HCT116 (cell line): Measurements from ENCODE around the gene ANO2. TPM values are rescaled to one million over a fixed set of nuclear protein-coding genes. Genes with fewer than 3 reads are reported as not detected.

ENCODE experiments used
- ATAC-seq: fragments of 200-7000 bp; cut with Tn5 transposase; 2 replicates; pipeline ENCODE4 v1.9.1; 2020; ENCODE audit warnings: mild to moderate bottlenecking, moderate library complexity
- BruUV-seq: library from RNA; stranded (reverse); fragments of 400-500 nt; replicated peaks from 2 replicates; lab custom pipeline; 2021; lab: Mats Ljungman, UMichigan
- CTCF ChIA-PET: fragments of 300-600 bp; sonication (Branson Sonifier 250); formaldehyde crosslinking; loops from one replicate; lab custom pipeline; 2021; ENCODE audit warnings: antibody characterized with exemption; lab: Charles Lee
- POLR2A ChIA-PET: fragments of 300-600, 350-600 bp; sonication (Branson Sonifier 250); formaldehyde crosslinking; loops from one replicate; lab custom pipeline; 2021; ENCODE audit warnings: antibody characterized with exemption; lab: Charles Lee
- RAD21 ChIA-PET, 2 experiments: fragments of 300-600 bp; sonication (Branson Sonifier 250); formaldehyde crosslinking; loops; one replicate each; lab custom pipeline; 2023; ENCODE audit warnings: low total read pairs in 2 of 2; ENCODE audit not compliant: uncharacterized antibody in 2 of 2, unreplicated experiment in 2 of 2, low non-redundant PET in 1 of 2; lab: Charles Lee
- DNase-seq: peaks from one replicate; pipeline ENCODE4 v3.0.0-alpha.2; 2010; ENCODE audit warnings: low read depth, low spot score
- H2AFZ ChIP-seq: fragments of 200-600 bp; shearing (Covaris generic), sonication (generic); 2 replicates; pipeline ENCODE4 v1.6.1; 2017; ENCODE audit warnings: low read depth, mixed run types, mixed read lengths, antibody characterized with exemption, low read length; ENCODE audit not compliant: poor library complexity, severe bottlenecking
- H3K27ac ChIP-seq: 2 replicates; pipeline ENCODE4 v1.5.1; 2012; ENCODE audit warnings: low read depth, low read length
- H3K27me3 ChIP-seq: fragments of 200-600 bp; sonication (generic); 2 replicates; pipeline ENCODE4 v1.6.1; 2016; ENCODE audit warnings: mixed run types, low read length, mixed read lengths; ENCODE audit not compliant: insufficient read depth
- H3K36me3 ChIP-seq, 2 experiments: fragments of 200-500 bp in 1 of 2; fragments of 200-600 bp in 1 of 2; sonication (Bioruptor generic) in 1 of 2; sonication (generic) in 1 of 2; 2 replicates each; pipeline versions ENCODE4 v1.5.1 to v1.6.1; 2014 to 2016; ENCODE audit warnings: low read length in 2 of 2, inconsistent platforms in 1 of 2, mixed read lengths in 1 of 2, mixed run types in 1 of 2; ENCODE audit not compliant: insufficient read depth in 2 of 2, control insufficient read depth in 1 of 2
- H3K4me1 ChIP-seq, 2 experiments: fragments of 200-600 bp in 1 of 2; sonication (generic) in 1 of 2; 2 replicates each; pipeline versions ENCODE4 v1.5.1 to v1.6.1; 2012 to 2017; ENCODE audit warnings: low read length in 2 of 2, inconsistent platforms in 1 of 2, mild to moderate bottlenecking in 1 of 2, mixed read lengths in 1 of 2, mixed run types in 1 of 2, moderate library complexity in 1 of 2; ENCODE audit not compliant: insufficient read depth in 2 of 2, control insufficient read depth in 1 of 2
- H3K4me2 ChIP-seq: fragments of 200-600 bp; sonication (generic); 2 replicates; pipeline ENCODE4 v1.6.1; 2017; ENCODE audit warnings: mixed run types, low read length, mixed read lengths
- H3K4me3 ChIP-seq, 2 experiments: fragments of 200-600 bp in 1 of 2; sonication (generic) in 1 of 2; replicated peaks in 1 of 2; 2 replicates each; pipeline ENCODE4 v1.5.1; 2011 to 2016; ENCODE audit warnings: low read length in 2 of 2, control low read depth in 1 of 2, low read depth in 1 of 2, mild to moderate bottlenecking in 1 of 2, mixed read lengths in 1 of 2, mixed run types in 1 of 2
- H3K79me2 ChIP-seq: fragments of 200-600 bp; sonication (generic); 2 replicates; pipeline ENCODE4 v1.6.1; 2017; ENCODE audit warnings: mild to moderate bottlenecking, mixed run types, low read length, moderate library complexity, mixed read lengths; ENCODE audit not compliant: insufficient read depth
- H3K9ac ChIP-seq: fragments of 200-600 bp; sonication (generic); 2 replicates; pipeline ENCODE4 v1.6.1; 2016; ENCODE audit warnings: low read length, mixed read lengths
- H3K9me2 ChIP-seq: fragments of 200-600 bp; sonication (generic), shearing (Covaris generic); 2 replicates; pipeline ENCODE4 v1.6.1; 2017; ENCODE audit warnings: mixed run types, mild to moderate bottlenecking, moderate library complexity; ENCODE audit not compliant: insufficient read depth
- H3K9me3 ChIP-seq, 2 experiments: fragments of 200-500 bp in 1 of 2; fragments of 200-600 bp in 1 of 2; sonication (Bioruptor generic) in 1 of 2; sonication (generic) in 1 of 2; 2 replicates each; pipeline ENCODE4 v1.6.1; 2014 to 2017; ENCODE audit warnings: low read length in 2 of 2, mixed read lengths in 2 of 2, inconsistent platforms in 1 of 2, low read depth in 1 of 2, mild to moderate bottlenecking in 1 of 2, mixed run types in 1 of 2, moderate library complexity in 1 of 2; ENCODE audit not compliant: control insufficient read depth in 1 of 2, insufficient read depth in 1 of 2
- H4K20me1 ChIP-seq: fragments of 200-600 bp; sonication (generic), shearing (Covaris generic); 2 replicates; pipeline ENCODE4 v1.6.1; 2017; ENCODE audit warnings: mixed run types, mild to moderate bottlenecking, moderate library complexity; ENCODE audit not compliant: insufficient read depth
- EGR1 ChIP-seq: IDR thresholded peaks from 2 replicates; pipeline ENCODE4 v1.6.1; 2012; ENCODE audit warnings: low read depth
- ELF1 ChIP-seq: IDR thresholded peaks from 2 replicates; pipeline ENCODE4 v1.6.1; 2012; ENCODE audit warnings: low read depth, borderline replicate concordance
- FOSL1 ChIP-seq: IDR thresholded peaks from 2 replicates; pipeline ENCODE4 v1.6.1; 2012; ENCODE audit warnings: low read depth
- MAX ChIP-seq: IDR thresholded peaks from 2 replicates; pipeline ENCODE4 v1.6.1; 2012
- POLR2A ChIP-seq: IDR thresholded peaks from 2 replicates; pipeline ENCODE4 v1.7.0; 2011; ENCODE audit warnings: borderline replicate concordance; ENCODE audit not compliant: insufficient read depth, insufficient read length; ENCODE audit errors: extremely low read depth
- POLR2AphosphoS5 ChIP-seq: IDR thresholded peaks from 2 replicates; pipeline ENCODE4 v1.6.1; 2011; ENCODE audit warnings: mild to moderate bottlenecking, low read depth, low read length, moderate library complexity
- RAD21 ChIP-seq: IDR thresholded peaks from 2 replicates; pipeline ENCODE4 v1.6.1; 2012; ENCODE audit warnings: low read depth, mild to moderate bottlenecking
- SIN3A ChIP-seq: IDR thresholded peaks from 2 replicates; pipeline ENCODE4 v1.6.1; 2012; ENCODE audit warnings: low read depth
- SRF ChIP-seq: IDR thresholded peaks from 2 replicates; pipeline ENCODE4 v1.6.1; 2012; ENCODE audit warnings: low read depth
- TCF7L2 ChIP-seq: IDR thresholded peaks from 2 replicates; pipeline ENCODE4 v1.7.0; 2011; ENCODE audit warnings: borderline replicate concordance, inconsistent platforms; ENCODE audit not compliant: insufficient read depth, insufficient read length; ENCODE audit errors: extremely low read depth
- YY1 ChIP-seq: IDR thresholded peaks from 2 replicates; pipeline ENCODE4 v1.6.1; 2011; ENCODE audit warnings: low read length, low read depth, moderate library complexity, mild to moderate bottlenecking; ENCODE audit not compliant: insufficient replicate concordance; ENCODE audit errors: extremely low read depth
- ZNF274 ChIP-seq: fragments of 200-500 bp; sonication (Bioruptor generic); IDR thresholded peaks from 2 replicates; pipeline ENCODE4 v1.6.1; 2014; ENCODE audit warnings: mild to moderate bottlenecking, low read depth, low read length, inconsistent platforms
- intact Hi-C: fragments of 100-400 bp; cut with micrococcal nuclease; formaldehyde crosslinking; loops from 2 replicates; pipeline ENCODE4 v1.10.0; 2022
- total RNA-seq: library from RNA; stranded (reverse); gene quantifications from one replicate; pipeline ENCODE4 v1.2.1, GENCODE V29; 2021; ENCODE audit not compliant: unreplicated experiment
- TF ChIP-seq, protein P1 (sequence below): IDR thresholded peaks from 2 replicates; pipeline ENCODE4 v1.6.1; 2011; ENCODE audit warnings: mild to moderate bottlenecking, low read length, moderate library complexity; ENCODE audit not compliant: insufficient replicate concordance; ENCODE audit errors: extremely low read depth
- TF ChIP-seq, protein P2 (sequence below), 3 experiments: fragments of 200-600 bp in 1 of 3; sonication (generic) in 1 of 3; IDR thresholded peaks in 2 of 3; conservative IDR thresholded peaks in 1 of 3; 2 replicates each; pipeline ENCODE4 v1.5.1; 2012 to 2017; ENCODE audit warnings: low read depth in 2 of 3, low read length in 2 of 3, antibody characterized with exemption in 1 of 3, borderline replicate concordance in 1 of 3, control low read depth in 1 of 3, mild to moderate bottlenecking in 1 of 3, mixed read lengths in 1 of 3, mixed run types in 1 of 3, moderate library complexity in 1 of 3; ENCODE audit not compliant: insufficient read depth in 1 of 3

Gene ANO2
- total RNA-seq, 1 experiment from 2014 or later: not detected

- no peak for TF ChIP-seq YY1
Measured at GRCh38 chr12:5985471-5985870, 40.4 kb upstream of the ANO2 start (continued).

DNA sequence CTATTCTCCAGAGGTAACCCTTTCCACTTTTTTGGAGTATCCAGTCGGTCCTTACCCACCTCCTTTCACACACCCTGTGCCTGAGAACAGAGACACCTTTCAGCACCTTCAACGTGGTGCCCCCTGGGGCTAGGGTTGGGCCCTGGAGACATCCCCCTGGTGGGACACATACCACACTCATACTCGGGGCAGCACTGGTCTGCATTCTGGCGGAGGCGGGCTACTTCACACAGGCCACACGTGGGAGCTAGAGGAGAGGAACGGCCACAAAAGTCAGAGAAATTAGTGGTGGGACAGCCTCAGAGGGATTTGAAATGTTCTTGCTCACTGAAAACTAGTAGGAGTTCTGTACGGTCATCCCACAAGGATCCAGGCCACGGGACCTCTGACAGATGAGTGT, 39.8 kb upstream of the ANO2 start:
- POLR2A ChIA-PET: no interaction called here
- TF ChIP-seq SRF: no peak
- TF ChIP-seq TCF7L2: no peak
- TF ChIP-seq, protein P1, sequence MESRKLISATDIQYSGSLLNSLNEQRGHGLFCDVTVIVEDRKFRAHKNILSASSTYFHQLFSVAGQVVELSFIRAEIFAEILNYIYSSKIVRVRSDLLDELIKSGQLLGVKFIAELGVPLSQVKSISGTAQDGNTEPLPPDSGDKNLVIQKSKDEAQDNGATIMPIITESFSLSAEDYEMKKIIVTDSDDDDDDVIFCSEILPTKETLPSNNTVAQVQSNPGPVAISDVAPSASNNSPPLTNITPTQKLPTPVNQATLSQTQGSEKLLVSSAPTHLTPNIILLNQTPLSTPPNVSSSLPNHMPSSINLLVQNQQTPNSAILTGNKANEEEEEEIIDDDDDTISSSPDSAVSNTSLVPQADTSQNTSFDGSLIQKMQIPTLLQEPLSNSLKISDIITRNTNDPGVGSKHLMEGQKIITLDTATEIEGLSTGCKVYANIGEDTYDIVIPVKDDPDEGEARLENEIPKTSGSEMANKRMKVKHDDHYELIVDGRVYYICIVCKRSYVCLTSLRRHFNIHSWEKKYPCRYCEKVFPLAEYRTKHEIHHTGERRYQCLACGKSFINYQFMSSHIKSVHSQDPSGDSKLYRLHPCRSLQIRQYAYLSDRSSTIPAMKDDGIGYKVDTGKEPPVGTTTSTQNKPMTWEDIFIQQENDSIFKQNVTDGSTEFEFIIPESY: no peak
- no peak for TF ChIP-seq FOSL1
- TF ChIP-seq, protein P2, sequence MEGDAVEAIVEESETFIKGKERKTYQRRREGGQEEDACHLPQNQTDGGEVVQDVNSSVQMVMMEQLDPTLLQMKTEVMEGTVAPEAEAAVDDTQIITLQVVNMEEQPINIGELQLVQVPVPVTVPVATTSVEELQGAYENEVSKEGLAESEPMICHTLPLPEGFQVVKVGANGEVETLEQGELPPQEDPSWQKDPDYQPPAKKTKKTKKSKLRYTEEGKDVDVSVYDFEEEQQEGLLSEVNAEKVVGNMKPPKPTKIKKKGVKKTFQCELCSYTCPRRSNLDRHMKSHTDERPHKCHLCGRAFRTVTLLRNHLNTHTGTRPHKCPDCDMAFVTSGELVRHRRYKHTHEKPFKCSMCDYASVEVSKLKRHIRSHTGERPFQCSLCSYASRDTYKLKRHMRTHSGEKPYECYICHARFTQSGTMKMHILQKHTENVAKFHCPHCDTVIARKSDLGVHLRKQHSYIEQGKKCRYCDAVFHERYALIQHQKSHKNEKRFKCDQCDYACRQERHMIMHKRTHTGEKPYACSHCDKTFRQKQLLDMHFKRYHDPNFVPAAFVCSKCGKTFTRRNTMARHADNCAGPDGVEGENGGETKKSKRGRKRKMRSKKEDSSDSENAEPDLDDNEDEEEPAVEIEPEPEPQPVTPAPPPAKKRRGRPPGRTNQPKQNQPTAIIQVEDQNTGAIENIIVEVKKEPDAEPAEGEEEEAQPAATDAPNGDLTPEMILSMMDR (IDR thresholded peaks at IDR 0.05 in 2 of 3, conservative IDR thresholded peaks at IDR 0.05 in 1 of 3; ENCODE audit: borderline replicate concordance in 1 of 3, insufficient read depth in 1 of 3, low read depth in 2 of 3, low read length in 2 of 3): no peak
- TF ChIP-seq POLR2AphosphoS5: no peak
- TF ChIP-seq POLR2A: no peak
- no peak for TF ChIP-seq EGR1
- TF ChIP-seq RAD21: no peak
- no peak for TF ChIP-seq MAX
- no peak for TF ChIP-seq ZNF274
- no peak for TF ChIP-seq SIN3A
- TF ChIP-seq ELF1: no peak
- Histone ChIP-seq H3K4me3 (no peak overlapping the region), H3K9me3 (no peaks in the 10 kb centered on the region), H3K4me1 (peaks cover 2 to 5% of the 10 kb centered on the region in 2 experiments; a peak in 2 of 4 replicates), H3K36me3 (no peaks in the 10 kb centered on the region), H2AFZ (no peak overlapping the region), H3K9me2 (no peaks in the 10 kb centered on the region), H3K27ac (no peak overlapping the region), H3K9ac (no peak overlapping the region), H4K20me1 (no peaks in the 10 kb centered on the region), H3K4me2 (no peak overlapping the region), H3K79me2 (no peaks in the 10 kb centered on the region), H3K27me3 (no peaks in the 10 kb centered on the region)
- CTCF ChIA-PET: no interaction called here
- DNase-seq: no peak
- no peak for ATAC-seq
- no TSS peak for BruUV-seq
- RAD21 ChIA-PET: no interaction called here
- intact Hi-C loops: no loop called here
